DLD1 (cell line): Measurements from ENCODE around the gene SFT2D2.

Experiments used
- in situ Hi-C: cut with HindIII; loops from 2 replicates; pipeline ENCODE4 v1.10.0; 2017; ENCODE audit warnings: low sequenced_read_pairs

Gene SFT2D2

GRCh38 chr1:168301664-168302320 lies 76.0 kb downstream of the SFT2D2 start:
- in situ Hi-C loops = no loop called here
